Measurements from ENCODE around the gene XCL2. TPM values are rescaled to one million over a fixed set of nuclear protein-coding genes. Genes with fewer than 3 reads are reported as not detected.
A peak's percentile ranks its signal among the peaks of the same experiment; 100 is the strongest.

The XCL2 gene
- total RNA-seq, 1 donor from 2014 or later, result not detected

DNA sequence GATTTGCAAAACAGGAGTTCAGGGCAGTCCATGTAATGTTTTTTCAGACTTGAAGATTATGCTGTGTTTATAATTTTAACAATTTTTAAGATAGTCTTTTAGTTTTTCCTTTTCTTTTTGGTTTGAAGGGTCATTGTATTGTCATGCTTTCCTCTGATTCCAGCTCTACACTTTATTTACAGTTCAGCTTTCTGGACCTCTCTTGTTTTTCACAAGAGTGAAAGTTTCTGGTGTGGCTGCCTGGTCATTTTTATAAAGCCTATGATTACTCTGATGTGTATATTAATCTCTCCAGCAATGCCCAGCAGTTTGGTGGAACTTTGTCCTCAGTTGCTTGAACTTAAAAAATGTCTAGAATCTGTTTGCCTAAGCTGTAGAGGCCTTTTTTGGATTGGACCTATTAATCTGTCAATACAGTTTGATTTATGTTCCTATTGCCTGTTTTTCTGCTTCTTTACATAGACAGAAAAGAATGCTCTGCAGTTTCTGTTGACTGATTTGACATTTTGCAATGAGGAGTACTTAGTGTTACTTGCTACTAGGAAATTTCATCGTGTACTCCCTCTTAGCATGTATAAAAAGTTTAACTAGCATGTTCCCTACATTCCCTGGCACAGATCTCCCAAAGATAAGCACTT lies 52.2 kb downstream of the XCL2 start:
- Mint-ChIP-seq H3K4me1 (ENCODE audit: unreplicated experiment) (peaks cover 5% of the 10 kb centered on the region), H3K4me3 (peak overlapping the region; percentile 29), H3K36me3 (no peaks in the 10 kb centered on the region), H3K27ac (peak overlapping the region; percentile 17), H3K27me3 (no peaks in the 10 kb centered on the region), H3K9me3 (peaks cover 3% of the 10 kb centered on the region)
- DNase-seq (ENCODE audit: extremely low spot score, unreplicated experiment), result no peak
- TF ChIP-seq, protein P1, sequence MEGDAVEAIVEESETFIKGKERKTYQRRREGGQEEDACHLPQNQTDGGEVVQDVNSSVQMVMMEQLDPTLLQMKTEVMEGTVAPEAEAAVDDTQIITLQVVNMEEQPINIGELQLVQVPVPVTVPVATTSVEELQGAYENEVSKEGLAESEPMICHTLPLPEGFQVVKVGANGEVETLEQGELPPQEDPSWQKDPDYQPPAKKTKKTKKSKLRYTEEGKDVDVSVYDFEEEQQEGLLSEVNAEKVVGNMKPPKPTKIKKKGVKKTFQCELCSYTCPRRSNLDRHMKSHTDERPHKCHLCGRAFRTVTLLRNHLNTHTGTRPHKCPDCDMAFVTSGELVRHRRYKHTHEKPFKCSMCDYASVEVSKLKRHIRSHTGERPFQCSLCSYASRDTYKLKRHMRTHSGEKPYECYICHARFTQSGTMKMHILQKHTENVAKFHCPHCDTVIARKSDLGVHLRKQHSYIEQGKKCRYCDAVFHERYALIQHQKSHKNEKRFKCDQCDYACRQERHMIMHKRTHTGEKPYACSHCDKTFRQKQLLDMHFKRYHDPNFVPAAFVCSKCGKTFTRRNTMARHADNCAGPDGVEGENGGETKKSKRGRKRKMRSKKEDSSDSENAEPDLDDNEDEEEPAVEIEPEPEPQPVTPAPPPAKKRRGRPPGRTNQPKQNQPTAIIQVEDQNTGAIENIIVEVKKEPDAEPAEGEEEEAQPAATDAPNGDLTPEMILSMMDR (conservative IDR thresholded peaks at IDR 0.05), result no peak

Other genes starting within 250 kb of the XCL2 start
- 1.2 TPM in 1 of 2 replicates, not detected in the other for gene XCL1, start 32.6 kb upstream of the XCL2 start, total RNA-seq (ENCODE audit: low replicate concordance)
- gene DPT, start 185.2 kb upstream of the XCL2 start, total RNA-seq (ENCODE audit: low replicate concordance), result 0.22 TPM in 1 of 2 replicates, not detected in the other